Common myeloid progenitor, CD34-positive (primary cell): Measurements from ENCODE around the gene PARD6B.

Source experiments
- CTCF ChIA-PET: fragments of 350-600 bp; sonication (Branson Sonifier 250); formaldehyde crosslinking; loops from one replicate; lab custom pipeline; 2021; ENCODE audit warnings: antibody characterized with exemption; lab: Charles Lee
- POLR2A ChIA-PET: fragments of 350-600 bp; sonication (Branson Sonifier 250); formaldehyde crosslinking; loops from one replicate; lab custom pipeline; 2021; ENCODE audit warnings: antibody characterized with exemption; lab: Charles Lee
- DNase-seq, 3 donors: peaks; one replicate each; pipeline versions ENCODE4 v3.0.0 to v3.0.0-alpha.2; 2013
- H3K27ac ChIP-seq, 2 experiments: 1 replicate in 1 of 2; 2 replicates in 1 of 2; pipeline ENCODE4 v1.7.0; 2013; ENCODE audit warnings: inconsistent platforms in 2 of 2, low read length in 2 of 2, mild to moderate bottlenecking in 2 of 2, low read depth in 1 of 2, moderate library complexity in 1 of 2; ENCODE audit not compliant: severe bottlenecking in 2 of 2, insufficient read depth in 1 of 2, poor library complexity in 1 of 2
- H3K27me3 ChIP-seq, 5 experiments: replicated peaks in 2 of 5; 1 replicate in 3 of 5; 2 replicates in 2 of 5; pipeline versions ENCODE4 v1.6.1 to v1.7.0; 2013; ENCODE audit warnings: low read length in 4 of 5, mild to moderate bottlenecking in 2 of 5, moderate library complexity in 2 of 5, inconsistent platforms in 1 of 5; ENCODE audit not compliant: insufficient read depth in 5 of 5, control insufficient read depth in 4 of 5
- H3K36me3 ChIP-seq, 4 experiments: 1 replicate in 2 of 4; 2 replicates in 2 of 4; pipeline versions ENCODE4 v1.6.1 to v1.7.0; 2013; ENCODE audit warnings: low read length in 3 of 4, control low read depth in 1 of 4, mild to moderate bottlenecking in 1 of 4; ENCODE audit not compliant: control insufficient read depth in 4 of 4, insufficient read depth in 4 of 4
- H3K4me1 ChIP-seq, 4 experiments: 1 replicate in 3 of 4; 2 replicates in 1 of 4; pipeline versions ENCODE4 v1.6.1 to v1.7.1; 2013; ENCODE audit warnings: low read length in 3 of 4, mild to moderate bottlenecking in 3 of 4, control low read depth in 1 of 4, inconsistent platforms in 1 of 4, moderate library complexity in 1 of 4; ENCODE audit not compliant: control insufficient read depth in 4 of 4, insufficient read depth in 4 of 4; ENCODE audit errors: control extremely low read depth in 1 of 4
- H3K4me3 ChIP-seq, 7 experiments: 1 replicate in 4 of 7; 2 replicates in 3 of 7; pipeline versions ENCODE4 v1.5.1 to v1.7.0; 2013; ENCODE audit warnings: mild to moderate bottlenecking in 7 of 7, low read length in 6 of 7, moderate library complexity in 6 of 7, inconsistent platforms in 2 of 7, low read depth in 2 of 7, control low read depth in 1 of 7; ENCODE audit not compliant: insufficient read depth in 4 of 7, control insufficient read depth in 1 of 7; ENCODE audit errors: extremely low read depth in 1 of 7
- H3K9me3 ChIP-seq, 5 experiments: 1 replicate in 4 of 5; 2 replicates in 1 of 5; pipeline versions ENCODE4 v1.6.1 to v1.7.1; 2013; ENCODE audit warnings: low read length in 4 of 5, mild to moderate bottlenecking in 2 of 5, inconsistent platforms in 1 of 5, low read depth in 1 of 5, moderate library complexity in 1 of 5; ENCODE audit not compliant: control insufficient read depth in 4 of 5, insufficient read depth in 2 of 5; ENCODE audit errors: control extremely low read depth in 1 of 5
- WGBS: methylation state at CpG from one replicate; pipeline ENCODE4 v1.1.5; 2013; ENCODE audit not compliant: insufficient coverage; 5-methylcytosine and 5-hydroxymethylcytosine counted together

The PARD6B gene

DNA sequence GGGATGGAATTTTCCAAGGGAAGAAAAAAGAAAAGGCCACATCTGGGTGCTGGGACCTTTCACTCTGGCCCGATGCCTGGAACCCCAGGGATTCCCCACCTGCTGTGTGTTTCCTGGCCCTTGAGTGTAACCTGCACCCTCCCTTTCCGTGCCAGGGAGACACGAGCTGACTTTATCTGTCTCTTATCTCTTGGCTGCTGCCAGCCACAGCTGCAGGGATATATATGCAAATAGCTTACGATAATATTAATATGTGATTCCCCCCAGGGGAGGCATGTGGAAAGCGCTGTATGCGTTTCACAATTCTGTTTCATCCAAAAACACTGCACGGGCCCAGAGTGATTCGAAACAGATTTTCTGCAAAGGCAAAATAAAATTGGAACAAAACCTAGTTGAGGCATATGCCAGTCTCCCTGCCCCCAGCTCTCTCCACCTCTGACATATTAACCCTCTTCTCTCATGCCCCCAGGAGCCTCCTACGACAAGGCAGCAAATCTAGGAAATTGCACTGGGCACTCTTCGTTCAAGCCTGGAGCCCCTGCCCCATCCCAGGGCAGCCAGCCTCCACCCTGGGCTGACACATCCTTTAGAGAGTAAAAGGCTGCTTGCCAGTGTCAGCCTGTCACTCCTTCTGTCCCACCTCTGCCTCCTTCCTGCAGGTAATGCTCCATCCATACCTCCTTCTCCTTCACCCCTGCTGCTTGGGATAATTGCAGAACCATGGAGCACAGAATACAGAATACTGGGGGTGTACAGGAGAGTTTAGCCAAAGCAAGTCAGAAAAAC, 41.3 kb upstream of the PARD6B start:
- H3K36me3 ChIP-seq: peaks cover 0 to 3% (median 0%) of the 10 kb centered on the region in 4 experiments
- H3K27me3 ChIP-seq: peaks cover 0 to 2% (median 0%) of the 10 kb centered on the region in 5 experiments
- ChIA-PET POLR2A (interaction anchor here (0.6 kb wide), 1 partner anchor 40 kb away, joined by 3 read pairs; no protein-coding TSS in a partner anchor), CTCF (interaction anchor here (0.9 to 2.1 kb wide), 5 partner anchors 12 to 60 kb away, joined by 3 to 5 read pairs (median 4); no protein-coding TSS in a partner anchor)
- H3K4me1 ChIP-seq: peaks cover 3 to 41% (median 20%) of the 10 kb centered on the region in 4 experiments
- no peaks in the 10 kb centered on the region for H3K9me3 ChIP-seq
- WGBS: 17% methylated on average over 4 of the region's 10 CpGs
- H3K27ac ChIP-seq: peak overlapping the region in 1 of 2 experiments; percentile 79
- DNase-seq: peak; percentile 6 to 31 (median 25)
- peak overlapping the region; percentile 6 to 85 (median 62) for H3K4me3 ChIP-seq

GRCh38 chr20:50690650-50691572, 40.5 kb upstream of the PARD6B start, which contains the start of gene RIPOR3:
Gene RIPOR3 (minus strand): TSS chr20:50691542. CDS start chr20:50691128, 414 bp downstream.
- Histone ChIP-seq H3K9me3 (no peaks in the 10 kb centered on the region), H3K4me1 (peaks cover 3 to 41% (median 20%) of the 10 kb centered on the region in 4 experiments), H3K27ac (peak within 1 kb of the TSS; percentile 50 to 79), H3K27me3 (peaks cover 0 to 2% (median 0%) of the 10 kb centered on the region in 5 experiments), H3K36me3 (peaks cover 0 to 3% (median 0%) of the 10 kb centered on the region in 4 experiments), H3K4me3 (peak within 1 kb of the TSS; percentile 15 to 85 (median 62))
- 3% methylated on average over 34 of the region's 42 CpGs for WGBS
- ChIA-PET CTCF (interaction anchor here (0.6 to 2.1 kb wide), 9 partner anchors 12 to 116 kb away, joined by 3 to 5 read pairs (median 4); no protein-coding TSS in a partner anchor), POLR2A (interaction anchor here (0.6 kb wide), 1 partner anchor 1288 kb away, joined by 3 read pairs; no protein-coding TSS in a partner anchor)
- peak; percentile 74 to 93 (median 85) for DNase-seq

GRCh38 chr20:50691573-50692551, 39.5 kb upstream of the PARD6B start:
- ChIA-PET POLR2A (no interaction called here), CTCF (interaction anchor here (0.6 to 1.1 kb wide), 4 partner anchors 11 to 115 kb away, joined by 3 to 5 read pairs (median 3); no protein-coding TSS in a partner anchor)
- peak overlapping the region; percentile 50 to 79 for H3K27ac ChIP-seq
- H3K27me3 ChIP-seq: peaks cover 0 to 2% (median 0%) of the 10 kb centered on the region in 5 experiments
- H3K9me3 ChIP-seq: no peaks in the 10 kb centered on the region
- DNase-seq: peak; percentile 62 to 89 (median 80)
- WGBS: 5% methylated on average over 15 of the region's 23 CpGs
- H3K4me3 ChIP-seq: peak overlapping the region; percentile 15 to 85 (median 62)
- peaks cover 3 to 41% (median 20%) of the 10 kb centered on the region in 4 experiments for H3K4me1 ChIP-seq
- H3K36me3 ChIP-seq: peaks cover 0 to 3% (median 0%) of the 10 kb centered on the region in 4 experiments

DNA sequence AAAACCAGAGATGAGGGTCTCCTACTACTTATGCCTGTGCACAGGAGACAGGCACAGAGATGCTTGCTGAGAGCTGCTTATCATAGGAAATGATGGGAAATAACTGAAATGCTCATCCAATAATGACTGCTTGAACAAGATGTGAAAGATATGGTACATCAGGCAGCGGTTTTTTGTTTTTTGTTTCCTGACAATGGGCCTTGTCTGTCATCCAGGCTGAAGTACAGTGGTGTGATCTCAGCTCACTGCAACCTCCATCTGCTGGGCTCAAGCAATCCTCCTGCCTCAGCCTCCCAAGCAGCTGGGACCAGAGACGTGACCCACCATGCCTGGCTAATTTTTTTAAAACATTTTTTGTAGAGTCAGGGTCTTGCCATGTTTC, 38.8 kb upstream of the PARD6B start:
- POLR2A ChIA-PET: no interaction called here
- H3K36me3 ChIP-seq: no peaks in the 10 kb centered on the region
- WGBS: 50% methylated on average over 1 of the region's 2 CpGs
- H3K27me3 ChIP-seq: peaks cover 0 to 2% (median 0%) of the 10 kb centered on the region in 5 experiments
- CTCF ChIA-PET: no interaction called here
- peak overlapping the region in 2 of 7 experiments; percentile 85 for H3K4me3 ChIP-seq
- peaks cover 3 to 41% (median 20%) of the 10 kb centered on the region in 4 experiments for H3K4me1 ChIP-seq
- peak in 1 of 3 donors; percentile 40 for DNase-seq
- peak overlapping the region; percentile 50 to 79 for H3K27ac ChIP-seq
- H3K9me3 ChIP-seq: no peaks in the 10 kb centered on the region

DNA sequence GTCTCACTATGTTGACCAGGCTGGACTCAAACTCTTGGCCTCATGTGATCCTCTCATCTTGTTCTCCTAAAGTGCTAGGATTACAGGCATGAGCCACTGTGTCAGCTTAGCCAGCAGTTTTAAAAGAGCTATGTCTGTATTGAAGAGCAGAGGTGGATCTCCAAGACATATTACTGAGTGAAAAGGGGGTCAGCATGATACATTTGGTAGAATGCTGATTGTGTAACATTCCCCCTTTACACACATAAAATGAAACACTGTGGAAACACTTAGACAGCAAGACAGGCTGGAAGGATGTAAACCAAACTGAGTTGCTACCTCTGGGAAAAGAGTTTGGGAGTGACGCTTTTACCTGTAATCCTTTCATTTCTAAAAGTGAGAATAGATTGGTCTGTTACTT, 38.4 kb upstream of the PARD6B start:
- no peaks in the 10 kb centered on the region for H3K9me3 ChIP-seq
- no peaks in the 10 kb centered on the region for H3K36me3 ChIP-seq
- peaks cover 0 to 2% (median 0%) of the 10 kb centered on the region in 5 experiments for H3K27me3 ChIP-seq
- no peak for DNase-seq
- no peak overlapping the region for H3K27ac ChIP-seq
- peaks cover 3 to 41% (median 20%) of the 10 kb centered on the region in 4 experiments for H3K4me1 ChIP-seq
- POLR2A ChIA-PET: no interaction called here
- H3K4me3 ChIP-seq: no peak overlapping the region
- 100% methylated on average over 1 of the region's 1 CpG for WGBS
- CTCF ChIA-PET: no interaction called here
